22Rv1 (cell line): ENCODE results near the gene CIB2.

Experiments
- H3K27ac ChIP-seq: fragments of 450-650 bp; 2 replicates; pipeline ENCODE4 v1.5.1; 2017
- CTCF ChIP-seq: fragments of 450-650 bp; IDR thresholded peaks from 2 replicates; pipeline ENCODE4 v1.5.1; 2017; ENCODE audit warnings: mild to moderate bottlenecking
- ZFX ChIP-seq: fragments of 450-650 bp; IDR thresholded peaks from 2 replicates; pipeline ENCODE4 v1.6.1; 2017; ENCODE audit warnings: antibody characterized with exemption, borderline replicate concordance

Gene CIB2

GRCh38 chr15:78056714-78057269, 74.5 kb downstream of the CIB2 start:
- no peak for TF ChIP-seq CTCF
- no peak for TF ChIP-seq ZFX
- no peak overlapping the region for H3K27ac ChIP-seq

GRCh38 chr15:78055919-78056713, 75.1 kb downstream of the CIB2 start:
- H3K27ac ChIP-seq, result no peak overlapping the region
- TF ChIP-seq CTCF (no peak), ZFX (no peak)

GRCh38 chr15:78054966-78055365, 76.3 kb downstream of the CIB2 start:
- no peak overlapping the region for H3K27ac ChIP-seq
- TF ChIP-seq CTCF, result no peak
- TF ChIP-seq ZFX, result no peak
